ENCODE results near the gene USP12.

DNA sequence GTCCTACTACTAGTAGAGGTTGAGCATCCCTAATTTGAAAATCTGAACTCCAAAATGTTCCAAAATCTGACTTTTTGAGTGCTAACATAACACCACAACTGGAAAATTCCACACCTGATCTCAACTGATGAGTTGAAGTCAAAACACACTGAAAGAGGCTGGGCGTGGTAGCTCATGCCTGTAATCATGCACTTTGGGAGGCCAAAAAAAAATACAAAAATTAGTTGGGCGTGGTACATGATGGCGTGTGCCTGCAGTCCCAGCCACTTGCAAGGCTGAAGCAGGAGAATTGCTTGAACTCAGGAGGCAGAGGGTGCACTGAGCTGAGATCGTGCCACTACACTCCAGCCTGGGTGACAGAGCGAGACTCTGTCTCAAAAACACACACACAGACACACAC, 29.9 kb downstream of the USP12 start:
- TF ChIP-seq, protein P1, sequence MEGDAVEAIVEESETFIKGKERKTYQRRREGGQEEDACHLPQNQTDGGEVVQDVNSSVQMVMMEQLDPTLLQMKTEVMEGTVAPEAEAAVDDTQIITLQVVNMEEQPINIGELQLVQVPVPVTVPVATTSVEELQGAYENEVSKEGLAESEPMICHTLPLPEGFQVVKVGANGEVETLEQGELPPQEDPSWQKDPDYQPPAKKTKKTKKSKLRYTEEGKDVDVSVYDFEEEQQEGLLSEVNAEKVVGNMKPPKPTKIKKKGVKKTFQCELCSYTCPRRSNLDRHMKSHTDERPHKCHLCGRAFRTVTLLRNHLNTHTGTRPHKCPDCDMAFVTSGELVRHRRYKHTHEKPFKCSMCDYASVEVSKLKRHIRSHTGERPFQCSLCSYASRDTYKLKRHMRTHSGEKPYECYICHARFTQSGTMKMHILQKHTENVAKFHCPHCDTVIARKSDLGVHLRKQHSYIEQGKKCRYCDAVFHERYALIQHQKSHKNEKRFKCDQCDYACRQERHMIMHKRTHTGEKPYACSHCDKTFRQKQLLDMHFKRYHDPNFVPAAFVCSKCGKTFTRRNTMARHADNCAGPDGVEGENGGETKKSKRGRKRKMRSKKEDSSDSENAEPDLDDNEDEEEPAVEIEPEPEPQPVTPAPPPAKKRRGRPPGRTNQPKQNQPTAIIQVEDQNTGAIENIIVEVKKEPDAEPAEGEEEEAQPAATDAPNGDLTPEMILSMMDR (IDR thresholded peaks at IDR 0.05), result no peak
- TF ChIP-seq EZH2 (IDR thresholded peaks at IDR 0.05) (no peak), EZH2phosphoT487 (IDR thresholded peaks at IDR 0.05) (no peak)
